Mononuclear cell (primary cell): ENCODE results near the gene PRCC. TPM values are rescaled to one million over a fixed set of nuclear protein-coding genes. Genes with fewer than 3 reads are reported as not detected.

ENCODE experiments used
- H3K27me3 ChIP-seq: 2 replicates; pipeline ENCODE4 v1.6.0; 2011; ENCODE audit warnings: low read length, control low read depth; ENCODE audit not compliant: insufficient read depth
- H3K4me1 ChIP-seq: 2 replicates; pipeline ENCODE4 v1.5.1; 2011; ENCODE audit warnings: mild to moderate bottlenecking, low read length, control low read depth; ENCODE audit not compliant: insufficient read depth
- H3K4me3 ChIP-seq: 2 replicates; pipeline ENCODE4 v1.5.1; 2011; ENCODE audit warnings: mild to moderate bottlenecking, low read length, moderate library complexity
- H3K9me3 ChIP-seq: 2 replicates; pipeline ENCODE4 v1.5.1; 2011; ENCODE audit warnings: low read depth, mild to moderate bottlenecking, control low read depth, low read length
- total RNA-seq: library from RNA; depleted of rRNA; stranded (reverse); fragments of >200 nt; gene quantifications from one replicate; pipeline ENCODE4 v1.2.3, GENCODE V29; 2012

The PRCC gene
- total RNA-seq, 1 donor: 19.6 TPM

DNA sequence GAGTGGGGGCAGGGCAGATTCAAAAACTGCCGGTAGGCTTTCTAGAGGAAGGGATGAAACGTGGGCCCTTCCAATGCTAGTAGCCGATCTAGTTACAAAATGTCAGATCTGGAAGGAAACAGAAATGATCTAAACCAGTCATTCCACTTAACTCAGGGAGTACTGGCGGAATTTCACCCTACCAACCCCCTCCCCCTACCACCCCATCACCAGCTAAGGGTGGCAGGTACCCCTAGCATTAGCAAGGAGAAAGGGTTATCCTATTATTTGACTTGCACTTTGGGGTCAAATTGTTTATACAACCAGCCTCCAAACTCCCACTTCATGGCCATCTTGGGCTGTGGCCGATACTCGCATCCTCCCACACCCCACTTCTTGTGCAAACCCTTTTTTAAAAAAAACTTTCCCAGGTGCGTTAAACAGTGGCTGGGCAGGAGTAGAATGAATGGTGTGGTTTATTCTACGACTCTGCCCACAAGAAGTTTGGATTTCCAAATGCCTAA lies 25.8 kb upstream of the PRCC start:
- Histone ChIP-seq H3K9me3 (no peaks in the 10 kb centered on the region), H3K27me3 (no peaks in the 10 kb centered on the region), H3K4me1 (peaks cover 28% of the 10 kb centered on the region), H3K4me3 (peak overlapping the region; percentile 12)

DNA sequence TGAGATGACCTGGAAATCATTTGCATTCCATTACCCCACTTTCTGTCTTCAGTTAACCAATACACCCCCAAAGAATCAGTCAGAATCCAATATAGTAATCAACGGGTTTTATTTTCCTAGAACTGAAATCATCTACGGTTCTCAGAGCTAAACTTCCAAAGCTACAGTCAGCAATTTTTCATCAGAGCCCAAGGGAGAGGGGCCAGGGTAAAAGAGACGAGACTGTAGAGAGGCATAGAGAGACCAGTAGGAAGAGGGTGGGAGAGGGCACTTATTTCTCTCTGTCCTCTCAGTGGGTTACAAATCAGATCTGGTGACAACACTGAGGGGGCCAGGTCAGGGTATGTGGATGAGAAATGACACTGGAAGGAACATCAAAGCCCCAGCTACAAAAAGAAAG lies 25.3 kb upstream of the PRCC start:
- Histone ChIP-seq H3K9me3 (no peaks in the 10 kb centered on the region), H3K27me3 (no peaks in the 10 kb centered on the region), H3K4me3 (no peak overlapping the region), H3K4me1 (peaks cover 33% of the 10 kb centered on the region)

DNA sequence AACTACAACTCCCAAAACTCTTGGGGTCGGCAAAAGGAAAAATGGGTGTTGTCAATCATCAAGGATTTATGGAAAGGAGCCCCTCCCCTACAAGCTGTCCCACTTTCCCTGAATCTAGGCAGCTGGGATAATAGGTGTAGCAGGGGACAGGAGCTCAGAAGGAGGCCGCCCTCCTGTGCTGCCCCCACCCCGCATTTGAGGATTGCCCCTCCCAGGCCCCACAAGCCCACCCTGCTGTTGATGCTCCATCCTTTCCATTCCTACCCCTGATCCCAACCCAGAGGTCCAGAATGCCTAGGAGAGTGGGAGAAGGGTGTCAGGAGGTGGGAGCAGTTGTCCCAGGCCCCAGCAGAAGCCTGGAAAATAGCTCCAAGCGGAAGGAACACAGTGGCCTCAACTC lies 24.5 kb upstream of the PRCC start:
- Histone ChIP-seq H3K4me3 (no peak overlapping the region), H3K27me3 (no peaks in the 10 kb centered on the region), H3K4me1 (peaks cover 40% of the 10 kb centered on the region), H3K9me3 (no peaks in the 10 kb centered on the region)

GRCh38 chr1:156743367-156744302 lies 23.7 kb upstream of the PRCC start:
- Histone ChIP-seq H3K4me1 (peaks cover 48% of the 10 kb centered on the region), H3K27me3 (no peaks in the 10 kb centered on the region), H3K4me3 (no peak overlapping the region), H3K9me3 (no peaks in the 10 kb centered on the region)

DNA sequence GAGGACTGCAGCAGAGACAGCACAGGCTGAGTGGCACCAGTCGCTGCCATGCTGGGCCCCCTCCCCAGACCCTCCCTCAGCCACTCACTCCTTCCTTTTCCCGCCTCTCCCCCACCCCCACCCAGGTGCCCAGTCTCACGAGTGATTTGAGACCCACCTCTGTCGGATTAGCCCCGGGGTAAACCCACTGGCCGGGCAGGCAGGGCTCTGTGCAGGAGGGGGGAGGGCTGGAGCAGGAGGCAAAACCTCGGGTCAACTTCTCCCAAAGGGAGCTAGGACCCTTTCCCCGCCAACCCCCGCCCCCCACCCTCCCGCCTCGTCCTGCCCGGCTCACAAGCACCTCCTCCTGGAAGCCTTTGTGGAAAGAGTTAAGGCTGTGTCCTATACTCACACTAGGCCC lies 23.0 kb upstream of the PRCC start:
- no peak overlapping the region for H3K4me3 ChIP-seq
- peaks cover 55% of the 10 kb centered on the region for H3K4me1 ChIP-seq
- H3K27me3 ChIP-seq: no peaks in the 10 kb centered on the region
- no peaks in the 10 kb centered on the region for H3K9me3 ChIP-seq

DNA sequence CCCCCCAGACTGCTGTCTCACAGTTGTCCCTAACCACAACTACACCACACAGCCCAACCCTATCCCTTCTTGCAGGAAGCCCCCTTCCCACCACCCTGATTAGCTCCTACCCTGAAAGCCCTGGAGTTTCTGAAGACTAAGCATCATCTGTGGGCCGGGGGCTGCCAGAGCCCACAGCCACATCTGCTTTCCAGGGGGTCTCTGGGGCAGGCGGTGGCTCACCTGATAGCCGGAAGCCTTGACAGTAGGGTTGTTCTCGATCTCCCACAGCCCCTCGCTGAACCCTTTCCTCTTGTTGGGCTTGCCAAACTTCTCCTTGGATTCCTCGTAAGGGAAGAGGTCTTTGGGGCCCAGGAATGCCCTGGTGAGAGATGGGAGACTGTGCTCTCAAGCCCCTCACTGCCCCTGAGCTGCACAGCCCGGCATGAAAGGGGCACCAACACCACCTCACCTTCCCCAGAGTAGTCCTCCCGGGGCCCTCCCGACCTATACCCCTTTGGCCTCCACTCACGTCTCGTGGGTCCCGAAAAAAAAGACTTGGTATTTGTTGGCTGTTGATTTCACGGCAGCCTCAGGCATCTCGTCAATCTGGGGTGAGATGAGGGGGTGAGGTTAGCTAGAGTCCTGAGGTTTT lies 22.4 kb upstream of the PRCC start:
- Histone ChIP-seq H3K4me3 (no peak overlapping the region), H3K27me3 (no peaks in the 10 kb centered on the region), H3K4me1 (peaks cover 61% of the 10 kb centered on the region), H3K9me3 (no peaks in the 10 kb centered on the region)

DNA sequence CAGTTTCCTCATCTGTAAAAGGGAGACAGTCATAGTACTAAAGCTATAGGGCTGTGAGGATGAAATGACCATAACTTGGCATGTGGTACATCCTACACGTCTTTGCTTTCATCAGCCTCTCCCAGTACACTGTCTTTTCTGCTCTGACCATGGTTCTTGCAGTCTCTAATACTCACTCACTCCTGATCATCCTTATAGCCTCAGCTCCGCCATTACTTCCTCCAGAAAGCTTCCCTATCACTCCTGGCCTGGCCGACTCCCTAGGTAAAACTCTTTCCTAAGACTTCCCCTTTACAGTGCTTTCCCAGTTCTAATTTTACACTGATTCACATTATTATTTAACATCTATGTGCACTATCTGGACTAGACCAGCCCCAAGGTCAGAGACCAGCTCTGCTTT lies 21.5 kb upstream of the PRCC start:
- H3K27me3 ChIP-seq: no peaks in the 10 kb centered on the region
- H3K4me3 ChIP-seq: no peak overlapping the region
- H3K9me3 ChIP-seq: no peaks in the 10 kb centered on the region
- peaks cover 59% of the 10 kb centered on the region for H3K4me1 ChIP-seq

DNA sequence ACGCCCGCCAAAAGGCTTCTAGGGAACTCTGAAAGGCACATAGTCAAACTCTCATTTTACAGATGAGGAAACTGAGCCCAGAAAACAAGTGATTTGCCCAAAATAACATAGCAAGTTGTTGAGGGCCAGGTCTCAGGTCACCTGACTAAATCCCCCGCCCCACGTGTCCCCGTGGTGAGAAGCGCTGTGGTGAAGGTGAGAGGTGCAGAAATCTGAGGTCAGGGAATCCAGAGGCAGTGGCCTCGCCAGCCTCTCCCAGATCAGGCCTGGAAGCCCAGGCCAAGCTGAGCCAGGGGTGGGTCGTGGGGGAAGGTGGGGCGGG lies 21.0 kb upstream of the PRCC start:
- H3K4me1 ChIP-seq: peaks cover 59% of the 10 kb centered on the region
- no peak overlapping the region for H3K4me3 ChIP-seq

GRCh38 chr1:156746728-156747631 lies 20.4 kb upstream of the PRCC start:
- Histone ChIP-seq H3K4me1 (peaks cover 52% of the 10 kb centered on the region), H3K27me3 (no peaks in the 10 kb centered on the region), H3K4me3 (peak overlapping the region; percentile 20), H3K9me3 (no peaks in the 10 kb centered on the region)

More for the DNA sequence above, 21.0 kb upstream of the PRCC start:
- H3K9me3 ChIP-seq: no peaks in the 10 kb centered on the region
- H3K27me3 ChIP-seq: no peaks in the 10 kb centered on the region

DNA sequence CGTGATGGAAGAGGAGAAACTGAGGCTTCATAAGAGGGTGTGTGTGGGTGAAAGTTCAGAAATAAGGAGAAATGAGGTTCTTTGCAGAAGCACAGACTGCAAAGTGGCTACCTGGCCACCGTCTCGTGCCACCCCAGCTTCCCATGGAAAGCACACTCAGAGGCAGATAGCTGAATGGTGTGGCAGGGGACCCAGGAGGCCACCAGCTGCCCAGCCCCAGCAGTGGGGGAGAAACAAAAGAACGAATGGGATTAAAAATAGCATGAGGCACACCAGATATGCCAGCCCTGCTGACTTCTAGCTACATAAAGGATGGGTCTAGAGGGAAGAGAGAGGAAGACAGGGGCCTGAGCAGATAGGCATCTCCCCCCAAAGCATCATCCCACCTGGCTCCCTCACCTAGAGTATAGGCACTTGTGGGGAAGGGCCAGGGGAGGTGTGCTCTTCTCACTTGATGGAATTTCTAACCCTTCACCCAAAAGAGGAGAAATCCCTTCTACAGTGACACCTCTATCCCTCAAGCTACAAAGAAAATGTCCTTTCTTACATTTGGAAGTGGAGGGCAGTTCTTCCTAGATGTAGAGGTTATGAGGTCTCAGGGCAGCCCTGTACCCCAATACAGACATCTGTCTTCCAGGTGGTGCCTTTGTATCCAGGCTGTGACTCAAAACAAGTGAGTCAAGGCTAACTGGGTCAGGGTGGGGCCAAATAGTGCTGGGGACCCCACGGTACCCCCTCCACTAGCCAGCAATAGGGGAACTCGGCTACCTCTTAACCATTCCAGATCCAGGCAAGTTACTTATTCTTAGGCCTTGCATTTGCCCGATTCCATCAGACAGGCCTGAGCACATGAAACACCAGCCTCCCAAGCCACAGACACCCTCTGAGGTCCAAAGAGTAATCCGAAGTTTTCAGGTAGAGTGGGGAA lies 19.3 kb upstream of the PRCC start:
- H3K4me3 ChIP-seq: peak overlapping the region; percentile 7
- peaks cover 62% of the 10 kb centered on the region for H3K4me1 ChIP-seq
- H3K9me3 ChIP-seq: no peaks in the 10 kb centered on the region
- H3K27me3 ChIP-seq: no peaks in the 10 kb centered on the region

DNA sequence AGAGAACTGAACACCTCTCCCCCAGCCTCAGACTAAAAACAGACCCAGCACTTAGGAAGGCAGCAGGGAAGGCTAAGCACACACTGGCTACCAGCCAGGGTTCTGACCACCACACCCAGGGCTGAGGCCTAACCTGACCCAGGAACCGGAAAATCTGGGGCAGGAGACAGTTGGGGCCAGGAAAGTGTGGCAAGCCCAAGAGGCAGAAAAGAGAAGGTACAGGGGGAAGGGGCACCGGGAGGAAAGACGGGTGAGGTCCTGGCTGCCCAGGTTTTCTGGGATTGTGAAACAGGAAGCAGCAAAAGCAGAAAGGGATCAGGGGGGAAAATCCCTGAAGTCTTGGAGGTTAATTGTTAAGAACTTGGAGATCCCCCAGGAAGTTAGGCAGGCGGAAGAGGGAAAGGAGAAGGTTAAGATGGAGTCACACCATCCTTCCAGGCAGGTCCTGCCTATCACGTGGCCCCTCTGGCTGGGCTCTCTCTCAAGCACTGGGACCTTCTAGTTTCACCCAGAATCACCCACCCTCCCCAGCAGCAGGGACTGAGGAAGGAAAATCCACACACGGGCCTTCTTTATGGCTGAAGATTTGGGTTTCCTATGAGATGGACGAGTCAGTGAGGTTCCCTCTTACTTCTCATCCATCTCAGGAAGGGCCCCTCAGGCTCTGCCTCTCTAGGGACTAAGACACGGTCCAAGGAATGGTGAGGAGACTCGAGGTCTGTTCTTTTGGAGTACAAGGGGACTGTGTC lies 18.5 kb upstream of the PRCC start:
- Histone ChIP-seq H3K4me1 (peaks cover 70% of the 10 kb centered on the region), H3K9me3 (no peaks in the 10 kb centered on the region), H3K27me3 (no peaks in the 10 kb centered on the region), H3K4me3 (peak overlapping the region; percentile 94)

DNA sequence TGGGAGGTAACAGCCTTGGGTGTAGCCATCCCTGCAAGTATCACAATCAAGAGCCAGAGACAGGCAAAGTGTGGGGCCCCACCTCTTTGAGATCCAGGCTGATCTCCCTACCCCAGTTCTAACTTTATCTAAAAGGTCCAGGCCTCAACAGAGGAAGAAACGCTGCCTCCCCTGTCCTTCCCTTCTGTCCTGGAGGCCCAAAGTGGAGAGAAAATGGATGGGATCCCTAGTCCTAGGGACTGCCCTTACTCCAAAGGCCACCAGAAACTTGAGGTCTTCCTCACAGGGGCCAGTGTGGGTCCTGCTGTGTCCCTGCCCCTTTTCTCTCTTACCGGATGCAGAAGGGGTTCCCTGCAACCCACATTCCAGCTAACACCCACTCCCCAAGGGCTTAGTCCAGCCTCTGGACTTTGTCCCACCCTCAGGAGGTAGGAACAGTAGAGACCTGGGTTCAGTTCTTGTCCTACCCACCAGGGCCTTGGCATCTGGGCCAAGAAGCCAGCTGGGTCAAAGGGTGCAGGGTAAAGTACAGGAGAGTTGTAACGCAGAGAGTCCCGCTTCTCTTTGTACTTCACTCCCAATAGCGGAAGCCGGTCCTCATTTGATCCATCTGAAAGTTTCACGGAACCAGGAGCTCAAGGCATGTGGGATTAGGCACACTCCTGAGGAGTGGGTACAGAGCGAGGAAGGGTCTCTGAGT lies 17.8 kb upstream of the PRCC start:
- peaks cover 70% of the 10 kb centered on the region for H3K4me1 ChIP-seq
- peak overlapping the region; percentile 94 for H3K4me3 ChIP-seq
- H3K9me3 ChIP-seq: no peaks in the 10 kb centered on the region
- no peaks in the 10 kb centered on the region for H3K27me3 ChIP-seq

- Histone ChIP-seq H3K4me3 (peak overlapping the region; percentile 94), H3K9me3 (no peaks in the 10 kb centered on the region), H3K27me3 (no peaks in the 10 kb centered on the region), H3K4me1 (peaks cover 70% of the 10 kb centered on the region)
Measured at GRCh38 chr1:156750191-156750672, 17.1 kb upstream of the PRCC start.
